H1 (cell line): ENCODE results near the gene HSDL2. TPM values are rescaled to one million over a fixed set of nuclear protein-coding genes. Genes with fewer than 3 reads are reported as not detected.

Source experiments
- BCL11A ChIP-seq, 2 experiments: IDR thresholded peaks; one replicate each; pipeline ENCODE4 v1.6.1; 2011; ENCODE audit warnings: low read depth in 2 of 2, low read length in 2 of 2, mild to moderate bottlenecking in 2 of 2
- CHD7 ChIP-seq: fragments of 300-600 bp; sonication (generic); IDR thresholded peaks from 2 replicates; pipeline ENCODE4 v1.7.1; 2012; ENCODE audit warnings: low read length, moderate library complexity, mild to moderate bottlenecking, inconsistent platforms; ENCODE audit not compliant: insufficient replicate concordance
- HDAC2 ChIP-seq, 2 experiments: fragments of 300-600 bp in 1 of 2; sonication (generic) in 1 of 2; IDR thresholded peaks; 2 replicates each; pipeline ENCODE4 v1.6.1; 2011 to 2012; ENCODE audit warnings: low read depth in 2 of 2, low read length in 2 of 2, mild to moderate bottlenecking in 2 of 2, moderate library complexity in 2 of 2, borderline replicate concordance in 1 of 2, inconsistent platforms in 1 of 2
- HDAC6 ChIP-seq: IDR thresholded peaks from one replicate; pipeline ENCODE4 v1.7.1; 2012; ENCODE audit warnings: low read depth, mild to moderate bottlenecking, inconsistent platforms, low read length, moderate library complexity
- JUND ChIP-seq: IDR thresholded peaks from 2 replicates; pipeline ENCODE4 v1.6.1; 2011; ENCODE audit warnings: mild to moderate bottlenecking, improper control_type of control experiment, low read length
- POU5F1 ChIP-seq: IDR thresholded peaks from 2 replicates; pipeline ENCODE4 v1.6.1; 2011; ENCODE audit warnings: low read depth, mild to moderate bottlenecking, low read length, moderate library complexity
- SP2 ChIP-seq: IDR thresholded peaks from 2 replicates; pipeline ENCODE4 v1.6.1; 2012; ENCODE audit warnings: mild to moderate bottlenecking, low read length, inconsistent platforms
- SRF ChIP-seq: IDR thresholded peaks from 2 replicates; pipeline ENCODE4 v1.6.1; 2011; ENCODE audit warnings: mild to moderate bottlenecking, low read depth, low read length, moderate library complexity
- TCF12 ChIP-seq: IDR thresholded peaks from 2 replicates; pipeline ENCODE4 v1.6.1; 2011; ENCODE audit warnings: low read depth, mild to moderate bottlenecking, low read length
- ZNF274 ChIP-seq: IDR thresholded peaks from 2 replicates; pipeline ENCODE4 v1.7.0; 2012; ENCODE audit warnings: low read length, borderline replicate concordance; ENCODE audit errors: extremely low read depth
- polyA plus RNA-seq, 7 experiments: library from polyadenylated mRNA; depleted of rRNA in 3 of 7; stranded (reverse) in 5 of 7; unstranded in 2 of 7; fragments of >200 nt in 5 of 7; fragments of 200-250 nt in 2 of 7; gene quantifications; 1 replicate in 5 of 7; 2 replicates in 1 of 7; 4 replicates in 1 of 7; pipeline versions ENCODE4 v1.2.1 to v1.2.3, GENCODE V29; 2011 to 2013; ENCODE audit warnings: missing spikeins in 2 of 7, mixed read lengths in 2 of 7
- total RNA-seq: library from RNA; stranded (reverse); fragmentation: NEBNext Ultra II Directional; extraction: Animal tissue kit (Norgen Biotek cat#: 25700); gene quantifications from 2 replicates; pipeline ENCODE4 v1.2.1, GENCODE V29; 2021

The HSDL2 gene
- total and polyA plus RNA-seq, 2 of the 8 experiments (the other 6 are each of a cell fraction or from before 2014, with no cell fraction given): 6.6 to 15.4 TPM

DNA sequence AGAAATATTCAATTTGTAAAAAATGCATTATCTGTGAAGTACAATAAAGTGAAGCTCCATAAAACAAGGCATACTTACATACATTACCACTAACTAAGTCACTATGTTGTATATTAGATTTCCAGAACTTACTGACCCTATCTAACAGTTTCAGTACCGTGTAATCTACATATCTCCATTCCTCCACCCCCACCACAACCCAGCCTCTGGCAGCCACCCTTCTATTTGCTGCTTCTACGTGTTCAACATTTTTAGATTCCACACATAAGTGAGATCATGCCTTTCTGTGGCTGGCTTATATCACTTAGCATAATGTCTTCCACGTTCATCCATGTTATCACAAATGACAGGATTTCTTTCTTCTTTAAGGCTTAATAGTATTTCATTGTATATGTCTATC is 15.1 kb upstream of the HSDL2 start (continued):
- TF ChIP-seq BCL11A (IDR thresholded peaks at IDR 0.05; ENCODE audit: low read depth in 2 of 2, low read length in 2 of 2): no peak
- no peak for TF ChIP-seq CHD7
- no peak for TF ChIP-seq SP2
- TF ChIP-seq TCF12: no peak
- no peak for TF ChIP-seq HDAC6
- no peak for TF ChIP-seq POU5F1
- no peak for TF ChIP-seq HDAC2 (IDR thresholded peaks at IDR 0.05; ENCODE audit: borderline replicate concordance in 1 of 2, low read depth in 2 of 2, low read length in 2 of 2)
- no peak for TF ChIP-seq ZNF274
- TF ChIP-seq SRF: no peak
- no peak for TF ChIP-seq JUND
- TF ChIP-seq, all 59 proteins: peak for 0
